ENCODE results near the gene RNF11. TPM values are rescaled to one million over a fixed set of nuclear protein-coding genes. Genes with fewer than 3 reads are reported as not detected.

RNF11 gene
- total and polyA plus RNA-seq, 2 of the 8 experiments (the other 6 are each of a cell fraction or from before 2014, with no cell fraction given): 49.6 to 54.2 TPM

- H3K4ac ChIP-seq (replicated peaks; ENCODE audit: insufficient read length, low read depth, low read length): no peak overlapping the region
- no peak overlapping the region for H4K91ac ChIP-seq (replicated peaks; ENCODE audit: insufficient read length, low read length)
- DNase-seq (ENCODE audit: low read depth in 1 of 2, low spot score in 2 of 2) (no peak), FAIRE-seq (no peak)
- no peaks in the 10 kb centered on the region; the same call in 1 of the 2 replicates for H3K23me2 ChIP-seq (ENCODE audit: low read depth, low read length)
- H3K9ac ChIP-seq (replicated peaks in 1 of 4; ENCODE audit: extremely low read depth in 1 of 4, low read depth in 3 of 4, low read length in 3 of 4): no peak overlapping the region
- H3K56ac ChIP-seq (replicated peaks; ENCODE audit: insufficient read length, low read depth, low read length): no peak overlapping the region
- H2AK5ac ChIP-seq (ENCODE audit: low read depth, low read length): no peak overlapping the region
- H3K4me2 ChIP-seq (ENCODE audit: insufficient read depth in 1 of 2, low read depth in 2 of 2, low read length in 2 of 2): no peak overlapping the region
- POLR2A ChIA-PET (ENCODE audit: partially characterized antibody): no interaction called here
- no peaks in the 10 kb centered on the region for H3K9me3 ChIP-seq (ENCODE audit: insufficient read depth in 2 of 2, low read depth in 1 of 2, low read length in 1 of 2)
- no peak overlapping the region for H2BK15ac ChIP-seq (ENCODE audit: low read length)
- H3K18ac ChIP-seq (ENCODE audit: extremely low read depth, low read length): no peak overlapping the region
- H2BK12ac ChIP-seq (ENCODE audit: low read depth, low read length): no peak overlapping the region
- no peak overlapping the region for H3K27ac ChIP-seq (ENCODE audit: low read depth, low read length)
- no peak overlapping the region for H3K14ac ChIP-seq (ENCODE audit: insufficient read length)
- TF ChIP-seq NRF1 (IDR thresholded peaks at IDR 0.05; ENCODE audit: low read depth, low read length) (no peak), MAFK (IDR thresholded peaks at IDR 0.05; ENCODE audit: low read depth, low read length) (peak; percentile 28; the same call in 1 of the 2 replicates)
- no peaks in the 10 kb centered on the region for H3K27me3 ChIP-seq (replicated peaks in 1 of 4; ENCODE audit: control insufficient read depth in 3 of 4, extremely low read depth in 1 of 4, insufficient read depth in 3 of 4, low read length in 3 of 4)
- no peaks in the 10 kb centered on the region for H3K79me2 ChIP-seq (ENCODE audit: control insufficient read depth in 1 of 2, insufficient read depth in 2 of 2, low read length in 2 of 2)
- H3K36me3 ChIP-seq (ENCODE audit: control insufficient read depth in 2 of 4, insufficient read depth in 4 of 4, low read length in 3 of 4): no peaks in the 10 kb centered on the region
- H2BK120ac ChIP-seq (replicated peaks; ENCODE audit: low read depth, low read length): no peak overlapping the region
- no peaks in the 10 kb centered on the region for H3K79me1 ChIP-seq (ENCODE audit: low read depth, low read length)
- H3K4me3 ChIP-seq (ENCODE audit: extremely low read depth in 1 of 4, insufficient read depth in 2 of 4, low read depth in 3 of 4, low read length in 4 of 4): no peak overlapping the region
- H4K8ac ChIP-seq (ENCODE audit: extremely low read depth, insufficient read depth, low read length): no peak overlapping the region
- no peak overlapping the region for H4K5ac ChIP-seq (ENCODE audit: insufficient read length, low read depth, low read length)
- CTCF ChIA-PET (ENCODE audit: partially characterized antibody): interaction anchor here (0.7 to 7.5 kb wide), 20 partner anchors 9 to 419 kb away, joined by 3 to 83 read pairs (median 6); partner anchors contain the start of gene FAF1
- no peaks in the 10 kb centered on the region for H3K4me1 ChIP-seq (replicated peaks in 1 of 4; ENCODE audit: control insufficient read depth in 3 of 4, insufficient read depth in 4 of 4, low read length in 3 of 4)
- H4K20me1 ChIP-seq (replicated peaks in 1 of 2; ENCODE audit: control insufficient read depth in 1 of 2, insufficient read depth in 2 of 2, low read length in 2 of 2): no peaks in the 10 kb centered on the region
- H2BK20ac ChIP-seq (ENCODE audit: low read length): no peak overlapping the region
- no peak overlapping the region for H2AFZ ChIP-seq (ENCODE audit: low read length)
- no peak overlapping the region for H3K23ac ChIP-seq (ENCODE audit: insufficient read length)
- H2BK5ac ChIP-seq (ENCODE audit: low read depth, low read length): no peak overlapping the region
These were observed 47.8 kb upstream of the RNF11 start for GRCh38 chr1:51188230-51188629.
